Measurements from ENCODE around the gene SBSN. TPM values are rescaled to one million over a fixed set of nuclear protein-coding genes. Genes with fewer than 3 reads are reported as not detected.

SBSN gene
- polyA plus RNA-seq, 2 of the 4 experiments (the other 2 are of a cell fraction): 0.28 to 1.1 TPM

GRCh38 chr19:35495107-35496064 lies 32.7 kb downstream of the SBSN start:
- FAIRE-seq: peak; percentile 96

GRCh38 chr19:35493971-35494370 lies 34.1 kb downstream of the SBSN start:
- no peak overlapping the region for H3K4me2 ChIP-seq
- CTCF ChIA-PET: interaction anchor here (0.9 to 10.4 kb wide), 7 partner anchors 10 to 225 kb away, joined by 3 to 256 read pairs (median 9); partner anchors contain the start of genes FFAR1, FFAR3 and USF2
- ATAC-seq: no peak

More at GRCh38 chr19:35495107-35496064, 32.7 kb downstream of the SBSN start:
- peak; percentile 90 to 95 for ATAC-seq
- Histone ChIP-seq H3K27ac (peak overlapping the region; percentile 35 to 64; a peak in 3 of 6 replicates), H3K4me2 (peak overlapping the region; percentile 82), H3K4me1 (no peaks in the 10 kb centered on the region; the same call in 2 of the 3 replicates), H3K4me3 (peak overlapping the region; percentile 24; the same call in 2 of the 3 replicates), H3K9me3 (no peaks in the 10 kb centered on the region)
- CTCF ChIA-PET: interaction anchor here (0.6 to 10.4 kb wide), 93 partner anchors 11 to 470 kb away, joined by 3 to 256 read pairs (median 4); partner anchors contain the start of genes ATP4A, COX6B1, DMKN and FFAR1
- POLR2A ChIA-PET: interaction anchor here (0.5 to 1.3 kb wide), 5 partner anchors 11 to 461 kb away, joined by 3 to 11 read pairs (median 4); no protein-coding TSS in a partner anchor
- TF ChIP-seq CTCF (IDR thresholded peaks at IDR 0.05): peak; percentile 96
- peak; percentile 96 for TF ChIP-seq SMC3 (IDR thresholded peaks at IDR 0.05)
- 0 out of 2 replicates have a peak, but pooled peaks have one; percentile 59 for TF ChIP-seq MAZ (IDR thresholded peaks at IDR 0.05; ENCODE audit: borderline replicate concordance, low read depth, low read length)
- TF ChIP-seq MYC (IDR thresholded peaks at IDR 0.05; ENCODE audit: borderline replicate concordance, low read length): no peak
- TF ChIP-seq HDAC2 (IDR thresholded peaks at IDR 0.05): no peak
- TF ChIP-seq MAX (IDR thresholded peaks at IDR 0.05): 0 out of 2 replicates have a peak, but pooled peaks have one; percentile 40
- TF ChIP-seq RAD21 (conservative IDR thresholded peaks at IDR 0.05 in 1 of 2, IDR thresholded peaks at IDR 0.05 in 1 of 2): peak; percentile 83 to 85
- no peak for TF ChIP-seq KDM5A (IDR thresholded peaks at IDR 0.05)
- DNase-seq (ENCODE audit: low read depth in 1 of 2, low spot score in 1 of 2): peak; percentile 81 to 97
- WGBS (ENCODE audit: missing lambda C conversion rate): 16% methylated on average over 30 of the region's 30 CpGs

DNA sequence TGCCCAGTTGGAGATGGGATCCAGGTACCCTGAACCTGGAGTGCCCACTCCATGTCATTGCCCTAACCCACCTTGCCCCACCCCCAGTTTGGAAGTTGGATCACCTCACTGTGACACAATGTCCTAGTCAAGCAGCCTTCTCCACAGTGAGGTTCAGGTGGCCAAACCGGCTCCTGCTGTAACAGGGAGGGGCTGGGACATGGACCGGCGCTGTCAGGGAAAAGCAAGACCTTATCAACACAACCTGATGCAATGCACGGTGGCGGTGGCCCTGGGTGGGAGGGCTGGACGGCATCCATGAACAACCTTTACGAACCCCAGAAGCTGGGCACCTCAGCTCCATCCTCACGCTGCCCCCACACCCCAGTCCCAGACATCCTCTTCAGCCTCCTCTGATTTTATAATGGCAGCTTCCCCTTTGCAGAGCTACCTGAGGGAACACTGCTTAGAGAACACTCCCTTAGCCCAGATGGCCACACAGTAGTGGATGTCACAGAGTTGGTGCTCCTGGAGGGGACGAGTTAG lies 36.2 kb downstream of the SBSN start:
- ChIA-PET CTCF (interaction anchor here (0.6 to 10.4 kb wide), 14 partner anchors 9 to 455 kb away, joined by 3 to 256 read pairs (median 4); partner anchors contain the start of genes FFAR1 and FFAR3), POLR2A (interaction anchor here (1.3 kb wide), 1 partner anchor 18 kb away, joined by 3 read pairs; no protein-coding TSS in a partner anchor)
- no peak overlapping the region for H3K4me2 ChIP-seq
- H3K9me3 ChIP-seq: no peaks in the 10 kb centered on the region
- ATAC-seq: no peak
- no peaks in the 10 kb centered on the region; the same call in 2 of the 3 replicates for H3K4me1 ChIP-seq
- H3K27ac ChIP-seq: no peak overlapping the region
- FAIRE-seq: no peak
- WGBS (ENCODE audit: missing lambda C conversion rate): 26% methylated on average over 9 of the region's 9 CpGs
- TF ChIP-seq NR3C1 (IDR thresholded peaks at IDR 0.05) (no peak), ZSCAN20 (CRISPR knock-in tag; IDR thresholded peaks at IDR 0.05) (no peak), GATA3 (IDR thresholded peaks at IDR 0.05; ENCODE audit: borderline replicate concordance) (no peak), FOXS1 (CRISPR knock-in tag; IDR thresholded peaks at IDR 0.05) (no peak), CHD4 (IDR thresholded peaks at IDR 0.05; ENCODE audit: borderline replicate concordance) (no peak), RFX5 (IDR thresholded peaks at IDR 0.05) (no peak), BCL3 (IDR thresholded peaks at IDR 0.05) (no peak), POLR2A (IDR thresholded peaks at IDR 0.05; ENCODE audit: low read length) (no peak)
- TF ChIP-seq, protein P1, sequence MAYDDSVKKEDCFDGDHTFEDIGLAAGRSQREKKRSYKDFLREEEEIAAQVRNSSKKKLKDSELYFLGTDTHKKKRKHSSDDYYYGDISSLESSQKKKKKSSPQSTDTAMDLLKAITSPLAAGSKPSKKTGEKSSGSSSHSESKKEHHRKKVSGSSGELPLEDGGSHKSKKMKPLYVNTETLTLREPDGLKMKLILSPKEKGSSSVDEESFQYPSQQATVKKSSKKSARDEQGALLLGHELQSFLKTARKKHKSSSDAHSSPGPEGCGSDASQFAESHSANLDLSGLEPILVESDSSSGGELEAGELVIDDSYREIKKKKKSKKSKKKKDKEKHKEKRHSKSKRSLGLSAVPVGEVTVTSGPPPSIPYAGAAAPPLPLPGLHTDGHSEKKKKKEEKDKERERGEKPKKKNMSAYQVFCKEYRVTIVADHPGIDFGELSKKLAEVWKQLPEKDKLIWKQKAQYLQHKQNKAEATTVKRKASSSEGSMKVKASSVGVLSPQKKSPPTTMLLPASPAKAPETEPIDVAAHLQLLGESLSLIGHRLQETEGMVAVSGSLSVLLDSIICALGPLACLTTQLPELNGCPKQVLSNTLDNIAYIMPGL (CRISPR knock-in tag; IDR thresholded peaks at IDR 0.05; ENCODE audit: borderline replicate concordance): no peak
- TF ChIP-seq, protein P2, sequence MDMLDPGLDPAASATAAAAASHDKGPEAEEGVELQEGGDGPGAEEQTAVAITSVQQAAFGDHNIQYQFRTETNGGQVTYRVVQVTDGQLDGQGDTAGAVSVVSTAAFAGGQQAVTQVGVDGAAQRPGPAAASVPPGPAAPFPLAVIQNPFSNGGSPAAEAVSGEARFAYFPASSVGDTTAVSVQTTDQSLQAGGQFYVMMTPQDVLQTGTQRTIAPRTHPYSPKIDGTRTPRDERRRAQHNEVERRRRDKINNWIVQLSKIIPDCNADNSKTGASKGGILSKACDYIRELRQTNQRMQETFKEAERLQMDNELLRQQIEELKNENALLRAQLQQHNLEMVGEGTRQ (IDR thresholded peaks at IDR 0.05): no peak
- TF ChIP-seq, protein P3, sequence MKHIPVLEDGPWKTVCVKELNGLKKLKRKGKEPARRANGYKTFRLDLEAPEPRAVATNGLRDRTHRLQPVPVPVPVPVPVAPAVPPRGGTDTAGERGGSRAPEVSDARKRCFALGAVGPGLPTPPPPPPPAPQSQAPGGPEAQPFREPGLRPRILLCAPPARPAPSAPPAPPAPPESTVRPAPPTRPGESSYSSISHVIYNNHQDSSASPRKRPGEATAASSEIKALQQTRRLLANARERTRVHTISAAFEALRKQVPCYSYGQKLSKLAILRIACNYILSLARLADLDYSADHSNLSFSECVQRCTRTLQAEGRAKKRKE (CRISPR knock-in tag; IDR thresholded peaks at IDR 0.05; ENCODE audit: low read depth): no peak
- no peak overlapping the region for H3K4me3 ChIP-seq
- no peak for DNase-seq (ENCODE audit: low read depth in 1 of 2, low spot score in 1 of 2)

More at GRCh38 chr19:35493971-35494370, 34.1 kb downstream of the SBSN start:
- DNase-seq (ENCODE audit: low read depth in 1 of 2, low spot score in 1 of 2) (no peak), FAIRE-seq (no peak)
- TF ChIP-seq POLR2A (IDR thresholded peaks at IDR 0.05; ENCODE audit: low read length): 0 out of 2 replicates have a peak, but pooled peaks have one; percentile 7
- no peak for TF ChIP-seq FOSB (CRISPR knock-in tag; IDR thresholded peaks at IDR 0.05)
- Histone ChIP-seq H3K4me1 (no peaks in the 10 kb centered on the region; the same call in 2 of the 3 replicates), H3K9me3 (no peaks in the 10 kb centered on the region), H3K27ac (no peak overlapping the region), H3K4me3 (no peak overlapping the region)
- WGBS (ENCODE audit: missing lambda C conversion rate): 78% methylated on average over 9 of the region's 9 CpGs
- POLR2A ChIA-PET: no interaction called here

Data from A549 (cell line).